GM18507 (cell line): ENCODE measurements around the gene FANK1.

Source experiments
- DNase-seq: peaks from one replicate; pipeline ENCODE4 v3.0.0; 2011; ENCODE audit warnings: low read depth; ENCODE audit not compliant: insufficient read length; ENCODE audit errors: extremely low spot score
- FAIRE-seq: peaks from 2 replicates; lab custom pipeline; 2011; peaks lifted over from hg19 to GRCh38; lab: Jason Lieb, UNC

The FANK1 gene

DNA sequence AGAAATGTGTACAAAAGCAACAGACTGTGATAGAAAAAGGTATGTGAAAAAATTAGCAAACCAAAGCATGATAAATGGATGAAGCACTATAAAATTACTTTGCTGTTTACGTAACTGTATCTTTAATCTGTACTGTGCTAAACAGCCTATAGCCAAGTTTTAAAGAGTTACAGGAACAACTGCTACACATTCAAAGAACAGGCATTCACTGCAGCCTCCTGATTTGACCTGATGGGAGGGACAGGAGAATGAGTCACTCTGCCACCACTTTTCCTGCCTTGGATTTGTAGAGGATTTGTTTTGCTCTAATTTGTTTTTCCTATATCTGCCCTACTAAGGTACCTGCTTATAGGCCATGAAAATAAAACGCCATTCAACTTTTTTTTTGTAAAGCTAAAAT is 116.1 kb downstream of the FANK1 start:
- FAIRE-seq = no peak
- DNase-seq = no peak

DNA sequence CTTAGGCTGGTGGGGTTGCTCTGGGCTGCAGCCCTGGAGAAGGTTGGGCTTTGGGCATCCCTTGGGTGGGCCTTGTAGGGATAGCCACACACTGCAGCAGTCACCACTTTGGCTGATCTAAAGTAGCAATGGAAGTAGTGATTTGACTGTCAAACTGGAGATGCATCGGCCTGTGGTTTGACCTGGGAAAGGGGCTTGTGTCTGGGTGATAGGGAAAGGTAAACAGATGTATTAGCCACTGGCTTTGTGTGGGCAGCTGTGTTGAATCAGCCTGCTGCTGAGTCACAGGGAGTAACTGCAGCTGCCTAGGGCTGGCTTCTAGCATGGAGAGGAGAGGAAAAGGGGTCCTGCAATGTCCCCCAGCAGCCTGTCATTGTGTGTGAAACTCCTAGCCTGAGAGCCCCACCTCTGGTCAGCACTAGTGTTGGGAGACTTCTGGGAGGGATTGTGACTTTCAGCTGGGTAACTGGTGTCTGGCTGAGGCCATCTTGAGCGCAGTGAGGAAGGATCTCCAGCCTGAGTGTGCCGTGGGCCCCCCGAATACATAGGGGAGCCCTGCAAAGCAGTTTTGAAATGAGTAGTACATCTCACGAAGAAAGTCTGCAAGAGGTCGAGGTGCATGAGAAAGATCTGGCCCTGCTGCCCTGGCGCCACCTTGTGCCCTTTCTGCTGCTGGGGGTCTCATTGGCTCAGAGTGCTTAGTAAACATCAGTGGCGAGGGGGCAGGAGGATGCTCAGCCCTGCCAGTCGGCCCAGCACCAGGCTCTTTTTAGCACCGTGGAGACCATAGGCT is 117.3 kb downstream of the FANK1 start:
- DNase-seq (no peak), FAIRE-seq (no peak)

- DNase-seq = no peak
- FAIRE-seq = no peak
Observed at GRCh38 chr10:126014309-126014708, 117.9 kb downstream of the FANK1 start.

DNA sequence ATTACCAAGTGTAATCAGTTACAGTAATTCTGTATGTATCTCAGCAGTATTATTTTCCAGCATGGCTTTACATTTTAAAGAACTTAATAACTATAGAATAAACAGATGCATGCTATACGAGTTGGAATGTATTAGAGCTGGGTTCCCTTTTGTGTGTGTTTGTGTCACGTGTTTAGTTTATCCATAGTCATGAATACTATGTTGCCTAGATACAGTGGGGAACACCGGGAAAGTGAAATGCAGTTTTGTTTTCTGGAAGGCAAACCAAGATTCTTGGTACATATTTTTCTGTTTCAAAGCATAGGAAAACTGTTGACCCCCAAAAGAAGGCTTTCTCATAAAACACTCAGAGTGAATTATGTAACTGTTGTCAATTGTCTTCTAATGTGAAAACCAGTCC is 119.0 kb downstream of the FANK1 start:
- no peak for FAIRE-seq

DNA sequence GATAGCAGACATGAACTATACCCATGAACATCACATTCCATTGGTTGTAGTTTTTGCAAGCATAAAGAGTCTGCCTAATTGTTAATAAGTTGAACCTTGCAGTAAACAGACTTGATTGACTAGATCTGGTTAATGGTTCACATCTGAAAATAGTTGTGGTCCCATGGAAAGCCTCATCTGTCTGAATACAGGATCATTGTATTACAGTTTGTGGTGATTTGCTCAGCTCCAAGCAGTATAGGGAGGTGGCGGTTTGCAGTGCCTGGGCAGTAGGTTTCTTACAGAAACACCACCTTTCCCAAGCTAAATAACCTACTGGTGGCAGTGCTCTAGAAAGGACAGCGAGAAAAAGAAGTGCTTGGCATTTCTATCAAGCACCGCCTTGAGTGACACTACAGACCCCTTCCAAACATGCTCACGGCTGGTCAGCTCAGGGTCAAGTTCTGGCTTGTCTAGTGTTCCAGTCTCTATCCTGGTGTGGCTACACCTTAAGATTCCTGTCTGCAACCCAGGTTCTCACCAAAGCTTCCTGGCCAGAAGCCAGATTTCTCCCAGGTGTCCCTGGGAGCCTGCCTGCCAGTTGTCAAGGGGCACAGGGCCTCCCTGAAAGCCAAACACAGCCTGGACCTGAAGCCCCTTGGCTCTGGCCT is 119.9 kb downstream of the FANK1 start:
- FAIRE-seq = no peak
- no peak for DNase-seq

More for the DNA sequence above, 119.0 kb downstream of the FANK1 start:
- DNase-seq = no peak

DNA sequence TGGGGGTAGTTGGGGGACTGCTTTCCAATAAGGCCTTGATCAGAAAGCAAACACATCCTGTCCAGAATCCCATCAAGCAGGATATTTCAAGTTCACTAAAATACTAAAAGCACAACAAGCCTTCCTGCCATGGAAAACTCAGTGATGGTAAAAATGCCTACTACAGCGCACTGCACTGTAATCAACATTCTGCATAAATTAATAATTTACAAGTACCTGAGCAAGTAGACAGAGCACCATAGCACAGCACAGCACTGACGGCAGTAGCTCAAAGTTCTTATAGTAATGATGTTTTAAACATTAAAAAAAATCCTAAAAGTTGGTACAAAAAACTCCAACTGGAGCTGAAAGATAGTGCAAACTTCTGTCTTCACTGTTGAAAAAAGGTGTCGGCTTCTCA is 120.5 kb downstream of the FANK1 start:
- DNase-seq = no peak
- no peak for FAIRE-seq

- FAIRE-seq (no peak), DNase-seq (no peak)
Observed at GRCh38 chr10:126017961-126018560, 121.7 kb downstream of the FANK1 start.

GRCh38 chr10:126021833-126022500 is 125.6 kb downstream of the FANK1 start:
- FAIRE-seq (no peak), DNase-seq (no peak)

- FAIRE-seq (no peak), DNase-seq (no peak)
Observed at GRCh38 chr10:126022841-126023240, 126.5 kb downstream of the FANK1 start.

- no peak for FAIRE-seq
- no peak for DNase-seq
Observed at GRCh38 chr10:126027692-126028091, 131.3 kb downstream of the FANK1 start.

DNA sequence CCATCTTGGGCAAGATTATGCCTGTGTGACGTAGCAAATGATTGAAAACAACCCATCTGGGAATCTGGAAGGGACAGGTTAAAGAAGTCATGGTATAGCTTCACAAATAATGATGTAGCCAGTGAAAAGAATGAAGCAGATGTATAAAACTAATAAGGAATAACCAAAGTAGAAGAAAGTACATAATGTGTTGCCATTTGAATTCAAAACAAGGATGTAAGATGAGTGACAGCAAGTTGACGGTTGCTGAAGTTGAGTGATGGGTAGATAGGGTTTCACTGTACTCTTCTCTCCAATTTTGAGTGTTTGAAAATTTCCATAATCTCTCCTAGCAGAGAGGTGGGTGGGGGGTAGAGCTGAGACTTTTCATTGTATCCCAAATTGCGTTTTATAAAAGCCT is 133.6 kb downstream of the FANK1 start:
- no peak for FAIRE-seq
- no peak for DNase-seq

DNA sequence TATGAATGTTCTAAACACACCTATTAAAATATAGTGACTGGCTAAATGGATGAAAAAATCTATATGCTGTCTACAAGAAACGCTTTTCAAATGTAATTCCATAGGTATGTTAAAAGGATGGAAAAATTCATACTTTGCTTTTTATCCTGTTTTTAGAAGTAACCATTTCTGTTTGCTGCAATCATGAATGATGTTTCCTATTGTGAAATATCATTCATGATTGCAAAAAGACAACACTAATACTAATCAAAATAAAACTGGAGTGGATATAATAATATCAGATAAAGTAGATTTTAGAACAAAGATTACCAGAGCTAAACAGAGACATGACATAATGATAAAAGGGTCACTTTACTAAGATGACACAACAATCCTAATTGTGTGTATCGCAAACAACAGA is 138.2 kb downstream of the FANK1 start:
- no peak for FAIRE-seq
- no peak for DNase-seq

GRCh38 chr10:126036515-126036914 is 140.2 kb downstream of the FANK1 start:
- FAIRE-seq (no peak), DNase-seq (no peak)

- FAIRE-seq = no peak
Observed at GRCh38 chr10:126037946-126038345, 141.6 kb downstream of the FANK1 start.

DNA sequence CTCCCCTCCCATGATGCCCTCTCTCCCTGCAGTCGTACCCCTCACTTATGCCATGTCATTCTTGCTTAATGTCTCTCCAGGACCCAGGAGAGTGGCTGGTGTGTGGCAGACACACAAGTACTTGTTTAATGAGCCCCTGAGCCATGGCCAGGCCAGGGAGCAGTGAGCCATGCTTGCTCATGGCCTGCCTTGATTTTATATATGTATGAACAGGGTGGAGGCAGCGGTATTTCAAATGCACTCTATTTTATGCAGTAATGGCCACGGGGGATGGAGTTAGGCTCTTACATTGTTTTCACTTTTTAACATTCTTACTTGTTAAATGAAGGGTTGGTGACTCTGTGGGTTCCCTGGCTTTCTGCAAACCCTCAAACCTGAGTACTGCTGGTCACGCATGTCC is 144.8 kb downstream of the FANK1 start:
- DNase-seq (no peak), FAIRE-seq (no peak)

More at GRCh38 chr10:126037946-126038345, 141.6 kb downstream of the FANK1 start:
- no peak for DNase-seq

DNA sequence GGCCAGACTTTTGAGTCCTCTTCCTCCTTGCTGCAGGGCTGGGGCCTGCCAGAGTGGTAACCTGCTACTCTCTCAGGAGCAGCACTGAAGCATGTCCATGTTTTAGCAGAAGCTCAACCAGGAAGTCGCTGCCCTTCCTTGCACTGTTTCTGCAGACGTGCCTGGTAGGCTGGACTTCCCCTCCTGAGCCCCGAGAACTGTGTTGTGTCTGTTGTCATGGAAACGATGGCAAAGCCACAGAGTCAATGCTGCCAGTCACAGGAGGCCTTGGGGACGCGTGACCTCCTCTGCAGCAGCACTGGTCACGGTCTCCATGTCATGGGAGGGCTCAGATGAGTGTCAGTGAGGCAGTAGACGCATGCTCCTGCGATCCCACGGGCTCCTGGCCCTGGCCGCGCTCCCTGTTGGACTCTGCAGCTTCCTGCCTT is 145.5 kb downstream of the FANK1 start:
- DNase-seq = peak; percentile 79
- peak; percentile 97 for FAIRE-seq

- no peak for DNase-seq
- no peak for FAIRE-seq
Observed at GRCh38 chr10:126042354-126042753, 146.0 kb downstream of the FANK1 start.

GRCh38 chr10:126042906-126043305 is 146.5 kb downstream of the FANK1 start:
- FAIRE-seq = no peak
- no peak for DNase-seq

- no peak for FAIRE-seq
Observed at GRCh38 chr10:126043389-126043788, 147.0 kb downstream of the FANK1 start.

DNA sequence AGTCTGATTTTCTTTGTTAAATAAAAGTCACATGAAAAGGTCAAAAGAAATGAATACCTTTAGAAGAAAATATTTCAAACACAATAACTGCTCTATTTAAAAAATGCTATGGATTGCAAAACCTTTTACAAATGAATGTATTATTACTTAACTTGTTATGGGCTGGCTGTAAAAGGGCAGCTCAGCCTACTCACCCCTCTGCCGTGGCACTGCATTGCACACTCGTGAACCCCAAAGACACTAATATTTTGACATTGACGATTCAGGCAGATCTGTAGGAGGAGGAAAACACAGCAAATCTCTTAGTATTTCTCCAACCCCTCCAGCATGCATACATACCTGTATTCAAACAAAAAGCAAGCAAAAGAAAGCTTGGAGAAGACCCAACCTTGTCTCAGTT is 149.5 kb downstream of the FANK1 start:
- no peak for FAIRE-seq
- DNase-seq = no peak

More at GRCh38 chr10:126043389-126043788, 147.0 kb downstream of the FANK1 start:
- DNase-seq = no peak
